ENCODE data around the gene SHISA7. TPM values are rescaled to one million over a fixed set of nuclear protein-coding genes. Genes with fewer than 3 reads are reported as not detected.
A peak's percentile ranks its signal among the peaks of the same experiment; 100 is the strongest.
"Not testable (repeated sequence)": the region's sequence is repeated elsewhere in the genome, so short reads cannot be mapped to it uniquely, and the experiment has no call there.

SHISA7 gene
- total RNA-seq, 1 experiment from 2014 or later: not detected

DNA sequence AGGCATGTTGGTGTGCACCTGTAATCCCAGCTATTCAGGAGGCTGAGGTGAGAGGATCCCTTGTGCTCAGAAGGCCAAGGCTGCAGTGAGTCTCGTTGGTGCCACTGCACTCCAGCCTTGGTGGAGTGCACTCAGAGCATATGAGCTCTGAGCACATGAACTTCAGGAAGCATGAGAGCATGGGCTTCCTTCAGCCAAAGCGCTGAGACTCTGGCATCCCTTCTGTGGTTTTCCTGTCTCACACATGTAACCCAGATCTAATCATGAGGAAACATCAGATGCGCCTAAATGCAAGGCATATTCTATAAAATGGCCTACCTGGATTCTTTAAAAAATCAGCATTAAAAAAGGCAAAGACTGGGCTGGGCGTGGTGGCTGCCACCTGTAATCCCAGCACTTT is 21.8 kb downstream of the SHISA7 start:
- peak; percentile 21 for DNase-seq (ENCODE audit: low read depth)

DNA sequence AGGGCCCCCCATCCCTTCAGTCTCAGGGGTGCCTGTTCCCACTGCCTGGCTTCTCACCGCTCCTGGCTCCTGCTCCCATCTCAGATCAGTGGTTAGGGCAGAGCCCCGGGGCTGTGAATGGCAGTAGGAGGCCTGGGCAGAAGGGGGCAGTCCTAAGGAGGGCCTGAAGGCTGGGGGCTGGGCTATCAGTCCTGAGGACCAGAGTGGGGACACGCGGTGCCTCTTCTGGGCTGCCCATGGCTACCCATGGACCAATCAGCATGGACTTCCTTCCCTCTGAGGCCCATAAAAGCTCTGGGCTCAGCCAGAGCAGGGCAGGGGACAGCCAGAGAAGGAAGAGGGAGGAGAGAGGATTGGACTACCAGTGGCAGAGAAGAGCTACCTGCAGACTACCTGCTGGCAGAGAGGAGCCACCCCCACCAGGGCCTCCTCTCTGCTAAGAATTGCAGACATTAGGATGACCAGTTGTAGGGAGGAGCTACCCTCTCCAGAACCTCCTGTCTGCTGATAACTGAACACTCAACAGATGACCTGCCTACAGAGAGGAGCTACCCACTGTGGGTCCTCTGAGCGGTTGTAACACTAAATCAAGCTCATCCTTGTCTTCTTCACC is 23.4 kb downstream of the SHISA7 start:
- no peak for DNase-seq (ENCODE audit: low read depth)

GRCh38 chr19:55419103-55419502 is 24.0 kb downstream of the SHISA7 start:
- no peak for DNase-seq (ENCODE audit: low read depth)

- peak; percentile 84 for DNase-seq (ENCODE audit: low read depth)
Observed at GRCh38 chr19:55418185-55418584, 24.9 kb downstream of the SHISA7 start.

DNA sequence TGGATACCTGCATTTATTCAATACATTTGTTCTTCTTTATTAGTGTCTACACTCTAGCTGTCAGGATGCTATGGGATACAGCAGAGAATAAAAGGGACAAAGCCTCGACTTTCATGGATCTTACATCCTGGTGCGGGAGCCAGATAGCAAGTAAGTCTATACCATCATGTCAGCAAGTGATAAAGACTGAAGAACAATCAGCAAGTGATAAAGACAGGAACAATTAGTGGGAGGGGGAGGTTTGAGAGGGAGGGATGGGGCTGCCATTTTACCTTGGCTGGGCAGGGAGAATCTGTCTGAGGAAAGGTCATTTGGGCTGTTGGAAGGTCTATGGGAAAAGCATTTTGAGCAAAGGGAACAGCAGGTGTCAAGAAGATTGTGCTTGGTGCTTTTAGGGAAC is 32.9 kb downstream of the SHISA7 start:
- DNase-seq (ENCODE audit: low read depth): no peak

- not testable (repeated sequence) for DNase-seq (ENCODE audit: low read depth)
Observed at GRCh38 chr19:55409179-55409578, 33.9 kb downstream of the SHISA7 start.

DNA sequence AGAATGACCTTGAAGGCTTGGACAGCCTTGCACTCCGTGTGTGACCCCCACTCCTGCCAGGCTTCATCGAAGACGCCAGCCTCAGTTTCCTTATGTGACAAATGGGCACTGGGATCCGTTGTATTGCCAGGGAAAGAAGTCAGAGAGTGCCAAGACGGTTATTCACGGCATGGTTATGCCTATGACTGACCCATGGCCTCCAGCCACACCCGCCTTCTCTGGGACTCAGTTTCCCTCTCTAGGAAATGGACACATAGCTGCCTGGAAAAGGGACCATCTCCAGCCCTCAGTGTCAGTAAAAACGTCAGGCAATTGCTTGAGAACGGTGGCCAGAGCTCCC is 34.6 kb downstream of the SHISA7 start:
- no peak for DNase-seq (ENCODE audit: low read depth)

DNA sequence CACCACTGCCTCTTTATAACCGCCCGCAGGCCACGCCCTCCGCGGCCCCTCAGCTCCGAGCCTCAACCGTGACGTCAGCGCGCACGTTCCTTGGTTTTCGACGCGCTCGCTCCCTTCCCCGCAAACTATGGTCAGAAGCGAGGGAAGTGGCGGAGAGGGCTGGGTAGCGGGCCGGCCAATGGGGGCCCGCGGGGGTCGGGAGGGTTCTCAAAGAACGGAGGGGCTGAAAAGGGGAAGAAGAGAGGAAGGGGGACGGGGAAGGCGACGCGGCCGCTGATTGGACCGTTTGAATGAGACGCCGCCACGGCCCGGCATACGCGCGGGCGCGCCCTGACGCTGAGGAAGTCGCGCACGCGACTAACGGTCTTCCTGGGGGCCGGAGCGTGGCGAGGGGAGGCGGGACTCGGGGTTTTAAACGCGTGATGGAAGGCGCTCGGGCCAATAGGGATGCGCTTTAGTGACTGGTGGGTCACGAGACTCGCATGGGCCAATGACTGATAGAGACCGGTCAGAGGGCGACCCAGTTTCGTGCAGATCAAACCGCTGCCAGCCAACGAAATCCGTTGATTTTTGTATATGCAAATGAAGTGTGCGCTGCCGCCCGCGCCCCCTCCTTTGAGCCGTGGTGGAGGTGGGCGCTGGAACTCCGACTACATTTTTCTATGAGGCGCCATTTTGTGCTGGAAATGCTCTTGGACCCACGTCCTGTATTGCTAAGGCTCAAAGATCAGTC is 35.1 kb downstream of the SHISA7 start:
- peak; percentile 99 for DNase-seq (ENCODE audit: low read depth)

GRCh38 chr19:55407550-55407799 is 35.6 kb downstream of the SHISA7 start, which contains the start of gene UBE2S:
TSS of gene UBE2S (minus strand) at chr19:55407788. CDS start at chr19:55407589, 199 bp downstream.
- not testable (repeated sequence) for DNase-seq (ENCODE audit: low read depth)

DNA sequence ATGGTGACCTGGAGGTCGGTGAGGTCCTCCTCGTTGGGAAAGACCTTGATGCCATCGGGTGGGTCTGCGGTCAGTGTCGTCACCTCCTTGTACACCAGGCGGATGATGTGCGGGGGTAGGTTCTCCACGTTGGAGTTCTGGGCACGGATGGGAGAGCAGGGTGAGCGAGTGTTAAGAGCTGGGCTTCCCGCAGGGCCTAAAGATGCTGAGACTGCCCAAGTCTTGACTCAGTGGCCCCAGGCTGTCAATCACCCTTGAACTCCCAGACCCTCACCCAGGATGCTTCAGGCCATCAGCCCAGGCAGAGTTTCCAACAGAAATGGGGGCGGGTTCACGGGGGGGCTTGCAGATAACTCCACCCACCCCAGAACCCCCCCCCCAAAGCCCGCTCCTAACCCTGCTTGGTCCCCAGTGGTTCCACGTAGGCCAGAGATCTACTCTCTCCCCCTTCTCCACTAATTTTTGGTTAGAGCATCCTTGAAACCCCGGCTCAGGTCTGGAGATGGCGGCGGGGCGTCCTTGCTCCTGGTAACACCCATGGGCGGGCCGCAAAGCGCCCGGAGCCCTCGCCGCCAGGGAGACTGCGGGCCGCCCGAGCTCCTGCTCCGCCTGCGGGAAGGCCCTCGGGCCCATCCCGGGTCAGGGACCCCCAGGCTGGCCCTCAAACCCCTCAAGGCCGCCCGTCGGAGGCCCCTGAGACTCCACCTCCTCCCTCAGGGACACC is 36.1 kb downstream of the SHISA7 start:
- no peak for DNase-seq (ENCODE audit: low read depth)

GRCh38 chr19:55406091-55406825 is 36.8 kb downstream of the SHISA7 start:
- no peak for DNase-seq (ENCODE audit: low read depth)

- no peak for DNase-seq (ENCODE audit: low read depth)
Observed at GRCh38 chr19:55405638-55406037, 37.5 kb downstream of the SHISA7 start.

DNA sequence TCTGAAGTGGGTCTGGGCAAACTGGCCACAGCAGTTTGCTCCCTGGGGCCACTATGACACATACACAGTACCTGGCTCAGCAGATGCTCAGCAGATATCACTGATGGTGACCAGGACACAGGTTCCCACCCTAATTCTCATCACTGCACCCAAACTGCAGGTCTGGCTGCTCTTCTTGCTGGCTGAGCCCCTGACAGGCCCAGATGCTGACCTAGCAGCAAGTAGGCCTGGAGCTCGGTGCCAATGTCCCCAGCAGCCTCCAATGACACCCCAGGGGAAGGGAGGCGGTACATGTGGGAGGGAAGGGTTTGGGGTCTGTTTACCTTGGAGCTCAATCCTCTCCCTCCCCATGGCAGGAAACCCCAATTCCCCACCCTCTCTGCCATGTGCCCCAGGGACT is 40.6 kb downstream of the SHISA7 start:
- no peak for DNase-seq (ENCODE audit: low read depth)

GRCh38 chr19:55401390-55401789 is 41.7 kb downstream of the SHISA7 start:
- DNase-seq (ENCODE audit: low read depth): not testable (repeated sequence)

GRCh38 chr19:55400281-55401087 is 42.6 kb downstream of the SHISA7 start:
- no peak for DNase-seq (ENCODE audit: low read depth)

DNA sequence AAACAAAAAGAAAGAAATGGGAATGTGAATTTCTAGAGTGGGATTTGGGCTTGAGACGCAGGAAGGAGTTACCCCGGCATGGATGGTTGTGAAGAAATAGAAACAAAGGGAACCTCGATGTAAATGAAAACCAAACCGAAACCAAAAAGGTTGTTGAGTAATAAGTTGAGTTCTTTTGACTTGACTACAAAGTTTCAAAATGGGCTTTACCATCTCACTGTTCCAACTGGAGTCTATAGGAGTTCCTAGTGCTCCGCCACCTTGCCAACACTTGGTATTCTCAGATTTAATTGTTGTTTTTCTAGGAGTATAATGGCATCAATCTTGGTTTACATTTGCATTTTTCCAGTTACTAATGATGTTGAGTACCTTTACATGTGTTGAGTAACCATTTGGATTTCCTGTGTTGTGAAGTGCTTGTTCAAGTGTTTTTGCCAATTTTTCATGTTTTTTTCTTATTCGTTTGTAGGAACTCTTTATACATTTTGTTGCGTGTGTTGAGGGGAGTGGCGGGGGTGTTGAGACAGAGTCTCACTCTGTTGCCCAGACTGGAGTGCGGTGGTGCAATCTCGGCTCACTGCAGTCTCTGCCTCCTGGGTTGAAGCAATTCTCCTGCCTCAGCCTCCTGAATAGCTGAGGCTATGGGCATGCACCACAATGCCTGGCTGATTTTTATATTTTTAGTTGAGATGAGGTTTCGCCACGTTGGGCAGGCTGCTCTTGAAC is 44.7 kb downstream of the SHISA7 start:
- no peak for DNase-seq (ENCODE audit: low read depth)

DNA sequence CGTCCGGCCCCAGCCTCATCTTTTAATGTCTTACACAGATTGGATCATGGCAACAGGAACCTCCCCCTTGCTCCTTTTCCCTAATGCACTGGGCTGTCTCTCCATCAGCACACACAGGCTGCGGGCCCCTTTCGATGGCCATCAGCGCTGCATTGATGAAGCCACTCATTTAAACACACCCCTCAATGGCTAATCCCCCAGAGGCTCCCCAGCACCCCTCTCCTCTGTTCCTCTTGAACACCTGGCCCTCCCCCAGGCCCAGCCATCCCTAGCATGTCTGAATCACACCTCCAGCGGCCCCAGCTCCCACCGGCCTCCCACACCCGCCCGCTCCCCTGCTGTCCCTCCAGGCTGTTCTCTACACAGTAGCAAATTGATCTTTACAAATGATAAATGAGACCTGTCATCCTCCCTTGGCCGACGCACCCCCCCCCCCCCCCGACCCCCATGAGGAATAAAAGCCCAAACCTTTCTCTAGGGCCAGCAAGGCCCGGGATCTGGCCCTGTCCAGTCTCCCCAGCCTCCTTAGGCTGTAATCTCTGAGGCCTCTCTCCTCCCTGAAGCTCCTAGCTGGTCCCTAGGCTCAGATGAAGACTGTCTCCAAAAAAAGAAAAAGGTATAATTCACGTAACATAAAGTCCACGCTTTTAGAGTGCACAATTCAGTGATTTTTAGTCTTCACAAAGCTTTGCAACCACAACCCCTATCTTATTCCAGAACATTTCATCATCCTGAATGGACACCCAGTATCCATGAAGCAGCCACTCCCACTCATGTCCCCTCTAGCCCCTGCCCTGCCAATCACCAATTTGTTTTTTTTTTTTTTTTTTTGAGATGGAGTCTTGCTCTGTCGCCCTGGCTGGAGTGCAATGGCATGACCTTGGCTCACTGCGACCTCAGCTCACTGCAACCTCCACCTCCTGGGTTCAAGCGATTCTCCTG is 50.0 kb downstream of the SHISA7 start:
- no peak for DNase-seq (ENCODE audit: low read depth)

DNA sequence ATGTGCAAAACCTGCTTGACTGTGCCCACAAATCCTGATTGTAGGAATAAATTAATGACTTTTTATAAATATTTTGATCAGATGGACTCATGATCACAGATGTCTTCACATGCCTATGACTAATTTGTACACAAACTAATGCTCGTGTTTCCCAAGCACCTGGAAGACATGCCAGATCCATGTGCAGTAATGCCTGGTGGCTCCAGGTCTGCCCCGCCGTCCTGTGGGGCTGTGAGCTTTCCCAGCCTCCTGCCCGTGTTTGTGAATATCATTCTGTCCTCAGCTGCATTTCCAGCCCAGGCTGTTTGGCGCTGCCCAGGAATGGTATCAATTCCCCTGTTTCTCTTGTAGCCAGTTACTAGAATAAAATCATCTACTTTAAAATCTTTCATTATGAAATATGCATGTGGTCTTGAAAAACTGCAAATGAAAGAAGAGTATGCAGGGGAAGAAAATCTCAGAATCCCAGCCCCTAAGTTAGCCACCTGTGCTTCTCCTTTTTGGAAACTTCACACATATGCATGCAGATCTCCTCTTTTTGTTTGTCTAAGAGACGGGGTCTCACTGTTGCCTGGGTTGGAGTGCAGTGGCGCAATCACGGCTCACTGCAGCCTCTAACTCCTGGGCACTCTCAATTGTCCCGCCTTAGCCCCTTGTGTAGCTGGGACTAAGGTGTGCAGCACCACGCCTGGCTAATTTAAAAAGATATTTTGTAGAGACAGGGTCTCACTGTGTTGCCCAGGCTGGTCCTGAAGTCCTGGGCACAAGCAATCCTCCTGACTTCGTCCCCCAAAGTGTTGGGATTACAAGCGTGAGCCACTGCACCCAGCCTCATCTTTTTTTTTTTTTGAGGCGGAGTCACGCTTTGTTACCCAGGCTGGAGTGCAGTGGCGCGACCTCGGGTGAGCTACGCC is 51.1 kb downstream of the SHISA7 start:
- DNase-seq (ENCODE audit: low read depth): no peak
